OCI-LY7 (cell line): ENCODE measurements around the gene GLI3.

Experiments used
- EZH2phosphoT487 ChIP-seq: fragments of 200-600 bp; sonication (generic); IDR thresholded peaks from 2 replicates; pipeline ENCODE4 v1.6.1; 2018; ENCODE audit warnings: low read depth, borderline replicate concordance, mild to moderate bottlenecking, mixed run types, antibody characterized with exemption, low read length, moderate library complexity, mixed read lengths
- TF ChIP-seq, protein P1 (sequence below): fragments of 200-600 bp; sonication (generic); conservative IDR thresholded peaks from 2 replicates; pipeline ENCODE4 v1.5.1; 2014; ENCODE audit warnings: mild to moderate bottlenecking, antibody characterized with exemption, low read length, moderate library complexity, mixed read lengths

DNA sequence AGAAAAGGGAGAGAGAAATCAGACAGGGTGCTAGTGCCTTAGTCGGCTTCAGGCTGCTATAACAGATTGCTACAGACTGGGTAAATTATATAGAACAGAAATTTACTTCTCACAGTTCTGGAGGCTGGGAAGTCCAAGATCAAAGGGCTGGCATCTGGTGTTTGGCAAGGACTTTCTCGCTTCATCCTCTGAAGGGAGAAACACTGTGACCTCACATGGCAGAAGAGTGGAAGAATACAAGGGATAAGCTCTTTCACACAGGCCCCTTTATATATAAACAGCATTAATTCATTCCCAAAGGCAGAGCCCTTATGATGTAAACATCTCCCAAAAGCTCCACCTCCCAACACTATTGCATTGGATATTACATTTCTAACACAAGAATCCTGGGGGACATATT lies 298.6 kb downstream of the GLI3 start:
- TF ChIP-seq, protein P1, sequence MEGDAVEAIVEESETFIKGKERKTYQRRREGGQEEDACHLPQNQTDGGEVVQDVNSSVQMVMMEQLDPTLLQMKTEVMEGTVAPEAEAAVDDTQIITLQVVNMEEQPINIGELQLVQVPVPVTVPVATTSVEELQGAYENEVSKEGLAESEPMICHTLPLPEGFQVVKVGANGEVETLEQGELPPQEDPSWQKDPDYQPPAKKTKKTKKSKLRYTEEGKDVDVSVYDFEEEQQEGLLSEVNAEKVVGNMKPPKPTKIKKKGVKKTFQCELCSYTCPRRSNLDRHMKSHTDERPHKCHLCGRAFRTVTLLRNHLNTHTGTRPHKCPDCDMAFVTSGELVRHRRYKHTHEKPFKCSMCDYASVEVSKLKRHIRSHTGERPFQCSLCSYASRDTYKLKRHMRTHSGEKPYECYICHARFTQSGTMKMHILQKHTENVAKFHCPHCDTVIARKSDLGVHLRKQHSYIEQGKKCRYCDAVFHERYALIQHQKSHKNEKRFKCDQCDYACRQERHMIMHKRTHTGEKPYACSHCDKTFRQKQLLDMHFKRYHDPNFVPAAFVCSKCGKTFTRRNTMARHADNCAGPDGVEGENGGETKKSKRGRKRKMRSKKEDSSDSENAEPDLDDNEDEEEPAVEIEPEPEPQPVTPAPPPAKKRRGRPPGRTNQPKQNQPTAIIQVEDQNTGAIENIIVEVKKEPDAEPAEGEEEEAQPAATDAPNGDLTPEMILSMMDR, result no peak
- TF ChIP-seq EZH2phosphoT487, result no peak
